K562 (cell line): ENCODE data around the gene SYPL2. TPM values are rescaled to one million over a fixed set of nuclear protein-coding genes. Genes with fewer than 3 reads are reported as not detected.
A peak's percentile ranks its signal among the peaks of the same experiment; 100 is the strongest.

Source experiments
- ARID1B ChIP-seq: fragments of 450-650 bp; IDR thresholded peaks from 2 replicates; pipeline ENCODE4 v1.6.1; 2016; ENCODE audit warnings: antibody characterized with exemption, mild to moderate bottlenecking, inconsistent platforms
- BRD4 ChIP-seq: fragments of 200-600 bp; sonication (generic); IDR thresholded peaks from 2 replicates; pipeline ENCODE4 v1.6.1; 2017; ENCODE audit warnings: inconsistent platforms
- CBX8 ChIP-seq: fragments of 200-600 bp; sonication (generic); IDR thresholded peaks from 2 replicates; pipeline ENCODE4 v1.6.1; 2012; ENCODE audit warnings: borderline replicate concordance, mixed run types, low read depth, mild to moderate bottlenecking, moderate library complexity, mixed read lengths, low read length, control low read depth, inconsistent platforms; ENCODE audit not compliant: poor library complexity, severe bottlenecking; ENCODE audit errors: extremely low read depth
- E2F3 ChIP-seq: fragments of 250-450 bp; sonication (Bioruptor Pico); IDR thresholded peaks from 2 replicates; pipeline ENCODE4 v1.4.0; 2020; ENCODE audit warnings: mild to moderate bottlenecking
- E2F5 ChIP-seq: sonication (generic); formaldehyde crosslinking; IDR thresholded peaks from 2 replicates; pipeline ENCODE4 v1.8.0; 2022; ENCODE audit warnings: mild to moderate bottlenecking, missing genetic modification reagents
- ELF2 ChIP-seq: fragments of 250-450 bp; sonication (Bioruptor Pico); IDR thresholded peaks from 2 replicates; pipeline ENCODE4 v1.5.0; 2021; ENCODE audit warnings: mild to moderate bottlenecking
- ETS1 ChIP-seq: conservative IDR thresholded peaks from 2 replicates; pipeline ENCODE4 v1.6.1; 2011; ENCODE audit warnings: low read depth, mild to moderate bottlenecking, low read length; ENCODE audit not compliant: control insufficient read depth
- FIP1L1 ChIP-seq: fragments of 200-400 bp; formaldehyde crosslinking; IDR thresholded peaks from 2 replicates; pipeline ENCODE4 v1.6.1; 2018; ENCODE audit warnings: mild to moderate bottlenecking, low read depth, low read length; ENCODE audit not compliant: poor library complexity, severe bottlenecking
- HCFC1 ChIP-seq: IDR thresholded peaks from 2 replicates; pipeline ENCODE4 v1.6.1; 2012; ENCODE audit warnings: low read depth, low read length, improper control_type of control experiment
- NFIC ChIP-seq: fragments of 450-650 bp; IDR thresholded peaks from 2 replicates; pipeline ENCODE4 v1.6.1; 2017; ENCODE audit warnings: mild to moderate bottlenecking, inconsistent platforms
- NR2C2 ChIP-seq, 2 experiments: fragments of 200-800 bp in 1 of 2; sonication (Bioruptor generic) in 1 of 2; sonication (generic) in 1 of 2; formaldehyde crosslinking in 1 of 2; IDR thresholded peaks; 2 replicates each; pipeline versions ENCODE4 v1.6.1 to v1.8.0; 2016 to 2022; ENCODE audit warnings: mild to moderate bottlenecking in 1 of 2, missing compliant biosample characterization in 1 of 2, missing genetic modification characterization in 1 of 2, missing genetic modification reagents in 1 of 2
- POLR2A ChIP-seq: fragments of 450-650 bp; conservative IDR thresholded peaks from 2 replicates; pipeline ENCODE4 v1.6.1; 2016
- POLR2AphosphoS5 ChIP-seq: IDR thresholded peaks from 2 replicates; pipeline ENCODE4 v1.6.1; 2011; ENCODE audit warnings: mild to moderate bottlenecking, low read depth, low read length, moderate library complexity; ENCODE audit not compliant: control insufficient read depth, insufficient read depth
- POLR3G ChIP-seq: IDR thresholded peaks from 2 replicates; pipeline ENCODE4 v1.6.1; 2011; ENCODE audit not compliant: insufficient read length, insufficient replicate concordance; ENCODE audit errors: extremely low read depth
- SMARCE1 ChIP-seq: fragments of 450-650 bp; IDR thresholded peaks from 2 replicates; pipeline ENCODE4 v1.7.1; 2016; ENCODE audit warnings: mild to moderate bottlenecking
- SPI1 ChIP-seq: IDR thresholded peaks from 2 replicates; pipeline ENCODE4 v1.6.1; 2011; ENCODE audit warnings: low read depth, low read length, control low read depth, borderline replicate concordance
- TAF7 ChIP-seq: fragments of 450-650 bp; IDR thresholded peaks from 2 replicates; pipeline ENCODE4 v1.6.1; 2016; ENCODE audit warnings: missing genetic modification characterization, missing compliant biosample characterization
- TEAD4 ChIP-seq, 2 experiments: sonication (generic) in 1 of 2; formaldehyde crosslinking in 1 of 2; IDR thresholded peaks; 2 replicates each; pipeline versions ENCODE4 v1.6.1 to v1.8.0; 2012 to 2022; ENCODE audit warnings: borderline replicate concordance in 1 of 2, inconsistent platforms in 1 of 2, low read length in 1 of 2, mild to moderate bottlenecking in 1 of 2, missing genetic modification reagents in 1 of 2
- ZNF197 ChIP-seq: fragments of 200-800 bp; sonication (Bioruptor generic); IDR thresholded peaks from 2 replicates; pipeline ENCODE4 v1.6.1; 2016; ENCODE audit warnings: low read depth, missing genetic modification characterization, missing compliant biosample characterization
- ZNF561 ChIP-seq: fragments of 450-650 bp; formaldehyde crosslinking; conservative IDR thresholded peaks from 2 replicates; pipeline ENCODE4 v1.4.0; 2020; ENCODE audit warnings: mild to moderate bottlenecking, moderate library complexity
- ZNF717 ChIP-seq: fragments of 250-450 bp; sonication (Bioruptor Pico); IDR thresholded peaks from 2 replicates; pipeline ENCODE4 v1.5.0; 2021
- polyA plus RNA-seq, 8 experiments: library from polyadenylated mRNA; depleted of rRNA in 4 of 8; stranded (reverse) in 5 of 8; unstranded in 3 of 8; fragments of >200 nt; fragmentation: Nextera tagmentation in 2 of 8; fragmentation: Illumina TruSeq in 1 of 8; extraction: Ambion mirVana in 2 of 8; extraction: Trizol in 1 of 8; gene quantifications; 2 replicates each; pipeline versions ENCODE4 v1.2.1 to v1.2.3, GENCODE V29; 2011 to 2014; ENCODE audit warnings: inconsistent platforms in 1 of 8, missing spikeins in 1 of 8
- total RNA-seq, 7 experiments: library from RNA; depleted of rRNA in 6 of 7; stranded (reverse); fragments of >200 nt in 6 of 7; fragmentation: Illumina TruSeq in 2 of 7; extraction: Trizol in 2 of 7; gene quantifications; 2 replicates each; pipeline versions ENCODE4 v1.2.1 to v1.2.3, GENCODE V29; 2011 to 2021; ENCODE audit warnings: low replicate concordance in 1 of 7

SYPL2 gene
- total and polyA plus RNA-seq, 9 of the 15 experiments (the other 6 are each of a cell fraction or from before 2014, with no cell fraction given) = 0.03 to 0.20 (median 0.07) TPM; not detected in 2

GRCh38 chr1:109438798-109439297 lies 27.5 kb upstream of the SYPL2 start (continued):
- no peak for TF ChIP-seq FIP1L1
- no peak for TF ChIP-seq E2F5 (CRISPR knock-in tag)
- TF ChIP-seq ZNF717 (CRISPR knock-in tag) = no peak
- no peak for TF ChIP-seq ELF2 (CRISPR knock-in tag)
- TF ChIP-seq TEAD4 (IDR thresholded peaks at IDR 0.05; ENCODE audit: low read length) = no peak
- TF ChIP-seq TEAD4 (CRISPR knock-in tag; IDR thresholded peaks at IDR 0.05; ENCODE audit: borderline replicate concordance) = no peak
- no peak for TF ChIP-seq TAF7 (tag)
- TF ChIP-seq BRD4 = no peak
- TF ChIP-seq HCFC1 = no peak
- peak; percentile 77 for TF ChIP-seq NR2C2 (CRISPR knock-in tag; IDR thresholded peaks at IDR 0.05)
- peak; percentile 95 for TF ChIP-seq NR2C2 (tag; IDR thresholded peaks at IDR 0.05)
- TF ChIP-seq ARID1B = peak; percentile 54
- no peak for TF ChIP-seq ZNF561 (CRISPR knock-in tag)
- no peak for TF ChIP-seq POLR2A
- no peak for TF ChIP-seq NFIC
- TF ChIP-seq SPI1 = no peak
- no peak for TF ChIP-seq POLR2AphosphoS5
- TF ChIP-seq ETS1 = no peak
- no peak for TF ChIP-seq CBX8
- TF ChIP-seq POLR3G = no peak
- no peak for TF ChIP-seq E2F3 (CRISPR knock-in tag)
- no peak for TF ChIP-seq ZNF197 (CRISPR knock-in tag)
- TF ChIP-seq SMARCE1 = 0 out of 2 replicates have a peak, but pooled peaks have one; percentile 47
